Mucosa of gallbladder (tissue), 1 donor: ENCODE data around the gene CLSTN1. TPM values are rescaled to one million over a fixed set of nuclear protein-coding genes. Genes with fewer than 3 reads are reported as not detected.

ENCODE experiments used
- DNase-seq: peaks from one replicate; pipeline ENCODE4 v3.0.0-alpha.2; 2020; ENCODE audit warnings: low spot score
- total RNA-seq: library from RNA; stranded (reverse); gene quantifications from one replicate; pipeline ENCODE4 v1.2.1, GENCODE V29; 2021
- donor health status: DM: no; HTN: no; CAD: no.

The CLSTN1 gene
- total RNA-seq, 1 donor from 2014 or later, result 287 TPM

GRCh38 chr1:9730096-9730901 is 93.5 kb downstream of the CLSTN1 start:
- DNase-seq, result no peak

- no peak for DNase-seq
Observed at GRCh38 chr1:9729523-9729922, 94.2 kb downstream of the CLSTN1 start.

GRCh38 chr1:9728451-9729295 is 95.1 kb downstream of the CLSTN1 start:
- no peak for DNase-seq

- DNase-seq, result no peak
Observed at GRCh38 chr1:9726905-9727595, 96.7 kb downstream of the CLSTN1 start.

- no peak for DNase-seq
Observed at GRCh38 chr1:9726406-9726805, 97.4 kb downstream of the CLSTN1 start.

- DNase-seq, result peak; percentile 53
Observed at GRCh38 chr1:9724706-9725476, 98.9 kb downstream of the CLSTN1 start.

GRCh38 chr1:9723926-9724325 is 99.8 kb downstream of the CLSTN1 start:
- DNase-seq, result no peak

- DNase-seq, result no peak
Observed at GRCh38 chr1:9723068-9723805, 100.5 kb downstream of the CLSTN1 start.

- DNase-seq, result no peak
Observed at GRCh38 chr1:9722378-9722749, 101.4 kb downstream of the CLSTN1 start.

- no peak for DNase-seq
Observed at GRCh38 chr1:9721606-9722377, 102.0 kb downstream of the CLSTN1 start.

- no peak for DNase-seq
Observed at GRCh38 chr1:9720785-9721605, 102.8 kb downstream of the CLSTN1 start.

GRCh38 chr1:9719978-9720722 is 103.6 kb downstream of the CLSTN1 start:
- no peak for DNase-seq

GRCh38 chr1:9718006-9718680 is 105.6 kb downstream of the CLSTN1 start:
- no peak for DNase-seq

GRCh38 chr1:9717193-9718005 is 106.4 kb downstream of the CLSTN1 start:
- peak; percentile 82 for DNase-seq

GRCh38 chr1:9716404-9717192 is 107.2 kb downstream of the CLSTN1 start:
- no peak for DNase-seq
